AG08396 (cell line): ENCODE data around the gene ELOVL4.

Source experiments
- DNase-seq: peaks from one replicate; pipeline ENCODE4 v3.0.0; 2012; ENCODE audit warnings: low spot score, mixed read lengths

Gene ELOVL4

GRCh38 chr6:79947191-79948186 is at the start of gene ELOVL4:
ELOVL4 (minus strand) TSS chr6:79947553; CDS start chr6:79947279, 274 bp downstream.
- DNase-seq: peak; percentile 90

GRCh38 chr6:79993911-79994309 is 46.6 kb upstream of the ELOVL4 start:
- DNase-seq: no peak

GRCh38 chr6:79993012-79993910 is 45.9 kb upstream of the ELOVL4 start:
- no peak for DNase-seq

GRCh38 chr6:79989641-79990040 is 42.3 kb upstream of the ELOVL4 start:
- no peak for DNase-seq

- no peak for DNase-seq
Measured at GRCh38 chr6:79985128-79985527, 37.8 kb upstream of the ELOVL4 start.

- no peak for DNase-seq
Measured at GRCh38 chr6:79984261-79984660, 36.9 kb upstream of the ELOVL4 start.

GRCh38 chr6:79981652-79982051 is 34.3 kb upstream of the ELOVL4 start:
- DNase-seq: no peak

GRCh38 chr6:79971193-79971592 is 23.8 kb upstream of the ELOVL4 start:
- DNase-seq: no peak

- DNase-seq: no peak
Measured at GRCh38 chr6:79969784-79970183, 22.4 kb upstream of the ELOVL4 start.

GRCh38 chr6:79967178-79967577 is 19.8 kb upstream of the ELOVL4 start:
- no peak for DNase-seq

GRCh38 chr6:79964607-79965081 is 17.3 kb upstream of the ELOVL4 start:
- DNase-seq: no peak

- DNase-seq: no peak
Measured at GRCh38 chr6:79954849-79955248, 7.5 kb upstream of the ELOVL4 start.

GRCh38 chr6:79949233-79949632 is 1.9 kb upstream of the ELOVL4 start:
- peak; percentile 38 for DNase-seq

- peak; percentile 58 for DNase-seq
Measured at GRCh38 chr6:79946272-79947190, 822 bp downstream of the ELOVL4 start.

GRCh38 chr6:79943133-79943532 is 4.2 kb downstream of the ELOVL4 start:
- DNase-seq: no peak

GRCh38 chr6:79941489-79942151 is 5.7 kb downstream of the ELOVL4 start:
- DNase-seq: no peak

- DNase-seq: no peak
Measured at GRCh38 chr6:79928478-79928998, 18.8 kb downstream of the ELOVL4 start.

GRCh38 chr6:79927758-79928157 is 19.6 kb downstream of the ELOVL4 start:
- DNase-seq: no peak

- no peak for DNase-seq
Measured at GRCh38 chr6:79923270-79923669, 24.1 kb downstream of the ELOVL4 start.

- no peak for DNase-seq
Measured at GRCh38 chr6:79922018-79922417, 25.3 kb downstream of the ELOVL4 start.

GRCh38 chr6:79913369-79913768 is 34.0 kb downstream of the ELOVL4 start:
- no peak for DNase-seq
